Measurements from ENCODE around the gene NDST1. TPM values are rescaled to one million over a fixed set of nuclear protein-coding genes. Genes with fewer than 3 reads are reported as not detected.

NDST1 gene
- total RNA-seq, 1 experiment from 2014 or later = 33.1 TPM

- H4K20me1 ChIP-seq (ENCODE audit: insufficient read depth) = no peaks in the 10 kb centered on the region
- TF ChIP-seq ZNF274 (IDR thresholded peaks at IDR 0.05; ENCODE audit: low read depth, low read length) (no peak), CBX3 (IDR thresholded peaks at IDR 0.05; ENCODE audit: low read depth) (no peak), CEBPB (IDR thresholded peaks at IDR 0.05; ENCODE audit: low read depth) (peak; percentile 90), FOSL1 (IDR thresholded peaks at IDR 0.05; ENCODE audit: low read depth) (no peak), MAX (IDR thresholded peaks at IDR 0.05) (0 out of 2 replicates have a peak, but pooled peaks have one; percentile 44), POLR2A (IDR thresholded peaks at IDR 0.05; ENCODE audit: borderline replicate concordance, extremely low read depth, insufficient read depth, insufficient read length) (no peak), ZFX (IDR thresholded peaks at IDR 0.05) (no peak), ELF1 (IDR thresholded peaks at IDR 0.05; ENCODE audit: borderline replicate concordance, low read depth) (no peak), CTCF (IDR thresholded peaks at IDR 0.05 in 2 of 3, conservative IDR thresholded peaks at IDR 0.05 in 1 of 3; ENCODE audit: borderline replicate concordance in 1 of 3, insufficient read depth in 1 of 3, low read depth in 2 of 3, low read length in 2 of 3) (peak; percentile 81 to 94 (median 84)), SP1 (IDR thresholded peaks at IDR 0.05; ENCODE audit: low read depth) (peak; percentile 30), ZBTB33 (IDR thresholded peaks at IDR 0.05; ENCODE audit: extremely low read depth, insufficient replicate concordance, low read length) (no peak), RAD21 (IDR thresholded peaks at IDR 0.05; ENCODE audit: low read depth) (peak; percentile 95)
- CTCF ChIA-PET = interaction anchor here (0.7 to 3.2 kb wide), 22 partner anchors 10 to 678 kb away, joined by 3 to 26 read pairs (median 4); partner anchors contain the start of genes IRGM and RBM22
- H3K36me3 ChIP-seq (ENCODE audit: control insufficient read depth in 1 of 2, insufficient read depth in 2 of 2, low read length in 2 of 2) = 0 out of 4 replicates have a peak, but pooled peaks cover 0 to 2% of the 10 kb centered on the region in 2 experiments
- H3K9me3 ChIP-seq (ENCODE audit: control insufficient read depth in 1 of 2, insufficient read depth in 1 of 2, low read depth in 1 of 2, low read length in 2 of 2) = no peaks in the 10 kb centered on the region
- RAD21 ChIA-PET (ENCODE audit: low non-redundant PET in 1 of 2, low total read pairs in 2 of 2, uncharacterized antibody in 2 of 2, unreplicated experiment in 2 of 2) = interaction anchor here (0.8 to 1.6 kb wide), 7 partner anchors 102 to 287 kb away, joined by 3 to 9 read pairs (median 4); partner anchors contain the start of gene RBM22 (in 1 of the 2)
- peaks cover 3 to 7% of the 10 kb centered on the region in 2 experiments; a peak in 2 of 4 replicates for H3K4me1 ChIP-seq (ENCODE audit: control insufficient read depth in 1 of 2, insufficient read depth in 2 of 2, low read length in 2 of 2)
- H3K27me3 ChIP-seq (ENCODE audit: insufficient read depth, low read length) = no peaks in the 10 kb centered on the region
- H3K79me2 ChIP-seq (ENCODE audit: insufficient read depth, low read length) = no peaks in the 10 kb centered on the region
- intact Hi-C loops (cut with micrococcal nuclease) = loop anchor here (1.0 to 5.0 kb wide), 6 partner anchors 101 to 427 kb away; partner anchors contain the start of genes RBM22 and SMIM3
- POLR2A ChIA-PET = interaction anchor here (0.8 to 1.0 kb wide), 3 partner anchors 102 to 140 kb away, joined by 3 to 4 read pairs (median 3); partner anchors contain the start of gene RBM22
- peak; percentile 79 for DNase-seq (ENCODE audit: low read depth, low spot score)
- no peak overlapping the region for H3K27ac ChIP-seq (ENCODE audit: low read depth, low read length)
- H3K9ac ChIP-seq (ENCODE audit: low read length) = no peak overlapping the region
- no peak overlapping the region for H2AFZ ChIP-seq (ENCODE audit: low read depth, low read length, poor library complexity, severe bottlenecking)
- no TSS peak for BruUV-seq (replicated peaks)
- no peak overlapping the region for H3K4me2 ChIP-seq (ENCODE audit: low read length)
- H3K4me3 ChIP-seq (replicated peaks in 1 of 2; ENCODE audit: low read depth in 1 of 2, low read length in 2 of 2) = no peak overlapping the region
- ATAC-seq = peak; percentile 91
- H3K9me2 ChIP-seq (ENCODE audit: insufficient read depth) = no peaks in the 10 kb centered on the region
Observed at GRCh38 chr5:150560401-150561191, 52.7 kb downstream of the NDST1 start.
